Neural cell (in vitro differentiated cells): ENCODE results near the gene VAT1L. TPM values are rescaled to one million over a fixed set of nuclear protein-coding genes. Genes with fewer than 3 reads are reported as not detected.

ENCODE experiments used
- H2AFZ ChIP-seq: fragments of 200-600, 300-800 bp; sonication (generic), shearing (Covaris generic); 2 replicates; pipeline ENCODE4 v1.6.0; 2014; ENCODE audit warnings: low read depth, mild to moderate bottlenecking, antibody characterized with exemption, low read length, moderate library complexity
- H3F3A ChIP-seq: fragments of 200-600 bp; shearing (Covaris generic); 2 replicates; pipeline ENCODE4 v1.6.1; 2016; ENCODE audit warnings: mild to moderate bottlenecking, moderate library complexity, mixed read lengths, antibody characterized with exemption, low read length; ENCODE audit not compliant: insufficient read depth, poor library complexity, severe bottlenecking
- H3K27ac ChIP-seq: fragments of 200-600, 300-800 bp; sonication (generic), shearing (Covaris generic); 2 replicates; pipeline ENCODE4 v1.5.1; 2014; ENCODE audit warnings: mild to moderate bottlenecking, low read length, moderate library complexity
- H3K27me3 ChIP-seq: fragments of 300-800, 200-600 bp; sonication (generic), shearing (Covaris generic); 2 replicates; pipeline ENCODE4 v1.6.0; 2014; ENCODE audit warnings: mild to moderate bottlenecking, low read depth, low read length, moderate library complexity; ENCODE audit not compliant: insufficient read depth
- H3K36me3 ChIP-seq: fragments of 300-800, 200-600 bp; sonication (generic), shearing (Covaris generic); 2 replicates; pipeline ENCODE4 v1.5.1; 2014; ENCODE audit warnings: mild to moderate bottlenecking, antibody characterized with exemption, low read length, moderate library complexity; ENCODE audit not compliant: insufficient read depth
- H3K4me2 ChIP-seq: fragments of 300-800, 200-600 bp; sonication (generic), shearing (Covaris generic); 2 replicates; pipeline ENCODE4 v1.6.0; 2014; ENCODE audit warnings: mild to moderate bottlenecking, low read length
- H3K4me3 ChIP-seq: fragments of 300-800, 200-600 bp; sonication (generic), shearing (Covaris generic); 2 replicates; pipeline ENCODE4 v1.5.1; 2014; ENCODE audit warnings: mild to moderate bottlenecking, low read length, moderate library complexity
- H3K79me2 ChIP-seq: fragments of 200-600 bp; shearing (Covaris generic); replicated peaks from 2 replicates; pipeline ENCODE4 v1.6.0; 2014; ENCODE audit warnings: mild to moderate bottlenecking, low read length, moderate library complexity; ENCODE audit not compliant: insufficient read depth
- H3K9ac ChIP-seq: fragments of 300-800, 200-600 bp; sonication (generic), shearing (Covaris generic); 2 replicates; pipeline ENCODE4 v1.6.1; 2016; ENCODE audit warnings: mild to moderate bottlenecking, low read length, mixed read lengths
- H3K9me2 ChIP-seq: fragments of 200-600 bp; shearing (Covaris generic); 2 replicates; pipeline ENCODE4 v1.6.1; 2016; ENCODE audit warnings: mild to moderate bottlenecking, low read length, mixed read lengths; ENCODE audit not compliant: insufficient read depth
- H3K9me3 ChIP-seq: fragments of 200-600, 300-800 bp; sonication (generic), shearing (Covaris generic); 2 replicates; pipeline ENCODE4 v1.6.1; 2016; ENCODE audit warnings: mild to moderate bottlenecking, mixed run types, low read length, moderate library complexity, mixed read lengths
- H4K20me1 ChIP-seq: fragments of 200-600 bp; shearing (Covaris generic); 2 replicates; pipeline ENCODE4 v1.6.1; 2016; ENCODE audit warnings: mild to moderate bottlenecking, mixed run types; ENCODE audit not compliant: insufficient read depth
- EP300 ChIP-seq: fragments of 450-650 bp; conservative IDR thresholded peaks from 2 replicates; pipeline ENCODE4 v1.6.1; 2014; ENCODE audit warnings: antibody characterized with exemption, mild to moderate bottlenecking, moderate library complexity; ENCODE audit not compliant: poor library complexity, severe bottlenecking
- EZH2 ChIP-seq: fragments of 200-600, 300-800 bp; shearing (Covaris generic), sonication (generic); IDR thresholded peaks from 2 replicates; pipeline ENCODE4 v1.6.1; 2014; ENCODE audit warnings: antibody characterized with exemption, low read length, borderline replicate concordance, mild to moderate bottlenecking; ENCODE audit not compliant: insufficient read depth, poor library complexity, severe bottlenecking
- MXI1 ChIP-seq: fragments of 450-650 bp; conservative IDR thresholded peaks from 2 replicates; pipeline ENCODE4 v1.6.1; 2014; ENCODE audit warnings: antibody characterized with exemption, mild to moderate bottlenecking; ENCODE audit not compliant: poor library complexity, severe bottlenecking
- POLR2AphosphoS5 ChIP-seq: IDR thresholded peaks from 2 replicates; pipeline ENCODE4 v1.6.1; 2012
- RAD21 ChIP-seq: fragments of 450-650 bp; conservative IDR thresholded peaks from 2 replicates; pipeline ENCODE4 v1.6.1; 2014; ENCODE audit warnings: antibody characterized with exemption, mild to moderate bottlenecking, moderate library complexity
- SMC3 ChIP-seq: fragments of 450-650 bp; conservative IDR thresholded peaks from 2 replicates; pipeline ENCODE4 v1.6.1; 2014; ENCODE audit warnings: antibody characterized with exemption, mild to moderate bottlenecking, moderate library complexity; ENCODE audit not compliant: poor library complexity
- TAF1 ChIP-seq: IDR thresholded peaks from 2 replicates; pipeline ENCODE4 v1.6.1; 2012; ENCODE audit warnings: low read depth
- polyA plus RNA-seq: library from polyadenylated mRNA; depleted of rRNA; stranded (reverse); fragments of >200 nt; gene quantifications from 2 replicates; pipeline ENCODE4 v1.2.3, GENCODE V29; 2014
- TF ChIP-seq, protein P1 (sequence below): fragments of 450-650 bp; IDR thresholded peaks from 2 replicates; pipeline ENCODE4 v1.5.1; 2014; ENCODE audit warnings: antibody characterized with exemption, mild to moderate bottlenecking, moderate library complexity; ENCODE audit not compliant: poor library complexity, severe bottlenecking
- TF ChIP-seq, protein P2 (sequence below): IDR thresholded peaks from 2 replicates; pipeline ENCODE4 v1.6.1; 2012; ENCODE audit warnings: borderline replicate concordance

Gene VAT1L
- polyA plus RNA-seq, 1 donor from 2014 or later: 54.5 TPM

DNA sequence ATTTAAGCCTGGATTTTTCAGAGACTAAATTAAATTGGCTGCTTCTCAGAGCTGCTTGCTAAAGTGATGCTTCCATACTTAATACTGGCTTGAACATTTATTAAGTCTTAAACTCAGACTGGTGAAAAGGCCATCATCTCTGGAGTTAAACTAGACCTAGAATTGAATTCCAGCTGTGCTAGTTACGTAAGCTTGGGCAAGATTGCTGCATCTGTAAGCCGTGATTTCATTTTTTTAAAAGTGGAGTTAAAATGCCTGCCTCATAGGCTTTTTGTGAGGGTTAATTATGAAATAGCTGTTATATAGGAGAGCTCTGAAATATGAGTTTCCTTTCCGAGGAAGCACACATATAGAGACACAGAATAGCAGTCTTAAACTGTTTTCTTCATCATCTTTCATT lies 84.7 kb downstream of the VAT1L start:
- Histone ChIP-seq H3K27ac (no peak overlapping the region), H3F3A (no peaks in the 10 kb centered on the region), H3K36me3 (no peaks in the 10 kb centered on the region), H3K27me3 (no peaks in the 10 kb centered on the region), H3K9me3 (no peaks in the 10 kb centered on the region), H3K4me2 (no peak overlapping the region), H2AFZ (no peak overlapping the region), H3K9me2 (no peaks in the 10 kb centered on the region), H3K4me3 (no peak overlapping the region), H3K9ac (no peak overlapping the region), H4K20me1 (no peaks in the 10 kb centered on the region), H3K79me2 (no peaks in the 10 kb centered on the region)
- no peak for TF ChIP-seq SMC3
- TF ChIP-seq, protein P1, sequence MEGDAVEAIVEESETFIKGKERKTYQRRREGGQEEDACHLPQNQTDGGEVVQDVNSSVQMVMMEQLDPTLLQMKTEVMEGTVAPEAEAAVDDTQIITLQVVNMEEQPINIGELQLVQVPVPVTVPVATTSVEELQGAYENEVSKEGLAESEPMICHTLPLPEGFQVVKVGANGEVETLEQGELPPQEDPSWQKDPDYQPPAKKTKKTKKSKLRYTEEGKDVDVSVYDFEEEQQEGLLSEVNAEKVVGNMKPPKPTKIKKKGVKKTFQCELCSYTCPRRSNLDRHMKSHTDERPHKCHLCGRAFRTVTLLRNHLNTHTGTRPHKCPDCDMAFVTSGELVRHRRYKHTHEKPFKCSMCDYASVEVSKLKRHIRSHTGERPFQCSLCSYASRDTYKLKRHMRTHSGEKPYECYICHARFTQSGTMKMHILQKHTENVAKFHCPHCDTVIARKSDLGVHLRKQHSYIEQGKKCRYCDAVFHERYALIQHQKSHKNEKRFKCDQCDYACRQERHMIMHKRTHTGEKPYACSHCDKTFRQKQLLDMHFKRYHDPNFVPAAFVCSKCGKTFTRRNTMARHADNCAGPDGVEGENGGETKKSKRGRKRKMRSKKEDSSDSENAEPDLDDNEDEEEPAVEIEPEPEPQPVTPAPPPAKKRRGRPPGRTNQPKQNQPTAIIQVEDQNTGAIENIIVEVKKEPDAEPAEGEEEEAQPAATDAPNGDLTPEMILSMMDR: no peak
- no peak for TF ChIP-seq RAD21
- TF ChIP-seq TAF1: no peak
- TF ChIP-seq EP300: no peak
- TF ChIP-seq, protein P2, sequence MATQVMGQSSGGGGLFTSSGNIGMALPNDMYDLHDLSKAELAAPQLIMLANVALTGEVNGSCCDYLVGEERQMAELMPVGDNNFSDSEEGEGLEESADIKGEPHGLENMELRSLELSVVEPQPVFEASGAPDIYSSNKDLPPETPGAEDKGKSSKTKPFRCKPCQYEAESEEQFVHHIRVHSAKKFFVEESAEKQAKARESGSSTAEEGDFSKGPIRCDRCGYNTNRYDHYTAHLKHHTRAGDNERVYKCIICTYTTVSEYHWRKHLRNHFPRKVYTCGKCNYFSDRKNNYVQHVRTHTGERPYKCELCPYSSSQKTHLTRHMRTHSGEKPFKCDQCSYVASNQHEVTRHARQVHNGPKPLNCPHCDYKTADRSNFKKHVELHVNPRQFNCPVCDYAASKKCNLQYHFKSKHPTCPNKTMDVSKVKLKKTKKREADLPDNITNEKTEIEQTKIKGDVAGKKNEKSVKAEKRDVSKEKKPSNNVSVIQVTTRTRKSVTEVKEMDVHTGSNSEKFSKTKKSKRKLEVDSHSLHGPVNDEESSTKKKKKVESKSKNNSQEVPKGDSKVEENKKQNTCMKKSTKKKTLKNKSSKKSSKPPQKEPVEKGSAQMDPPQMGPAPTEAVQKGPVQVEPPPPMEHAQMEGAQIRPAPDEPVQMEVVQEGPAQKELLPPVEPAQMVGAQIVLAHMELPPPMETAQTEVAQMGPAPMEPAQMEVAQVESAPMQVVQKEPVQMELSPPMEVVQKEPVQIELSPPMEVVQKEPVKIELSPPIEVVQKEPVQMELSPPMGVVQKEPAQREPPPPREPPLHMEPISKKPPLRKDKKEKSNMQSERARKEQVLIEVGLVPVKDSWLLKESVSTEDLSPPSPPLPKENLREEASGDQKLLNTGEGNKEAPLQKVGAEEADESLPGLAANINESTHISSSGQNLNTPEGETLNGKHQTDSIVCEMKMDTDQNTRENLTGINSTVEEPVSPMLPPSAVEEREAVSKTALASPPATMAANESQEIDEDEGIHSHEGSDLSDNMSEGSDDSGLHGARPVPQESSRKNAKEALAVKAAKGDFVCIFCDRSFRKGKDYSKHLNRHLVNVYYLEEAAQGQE: no peak
- TF ChIP-seq EZH2: no peak
- TF ChIP-seq POLR2AphosphoS5: no peak
- TF ChIP-seq MXI1: no peak

DNA sequence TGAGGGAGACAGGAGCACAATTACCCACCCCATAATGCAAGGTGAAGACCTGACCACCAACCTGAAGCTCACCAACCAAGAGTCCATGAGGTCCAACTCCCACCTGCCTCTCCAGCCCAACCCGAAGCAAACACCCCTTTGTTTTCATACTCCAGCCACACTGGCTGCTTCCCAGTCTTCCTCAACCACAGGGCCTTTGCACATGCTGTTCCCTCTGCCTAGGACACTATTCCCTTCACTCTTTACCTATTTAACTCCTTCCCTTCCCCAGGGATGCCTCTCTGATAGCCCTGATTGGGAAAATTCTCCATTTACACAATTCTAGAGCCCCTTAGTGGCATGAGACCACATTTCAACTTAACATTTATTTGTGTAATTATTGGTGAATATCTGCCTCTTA lies 86.0 kb downstream of the VAT1L start:
- H3F3A ChIP-seq: no peaks in the 10 kb centered on the region
- no peak overlapping the region for H3K4me2 ChIP-seq
- H3K9me3 ChIP-seq: no peaks in the 10 kb centered on the region
- TF ChIP-seq POLR2AphosphoS5: no peak
- TF ChIP-seq, protein P1: no peak
- no peak for TF ChIP-seq RAD21
- no peak for TF ChIP-seq EP300
- no peak for TF ChIP-seq MXI1
- TF ChIP-seq, protein P2: no peak
- TF ChIP-seq EZH2: no peak
- TF ChIP-seq TAF1: no peak
- TF ChIP-seq SMC3: no peak
- no peak overlapping the region for H3K27ac ChIP-seq
- no peaks in the 10 kb centered on the region for H3K79me2 ChIP-seq
- H3K9ac ChIP-seq: no peak overlapping the region
- no peaks in the 10 kb centered on the region for H3K9me2 ChIP-seq
- H3K27me3 ChIP-seq: no peaks in the 10 kb centered on the region
- no peak overlapping the region for H2AFZ ChIP-seq
- H3K36me3 ChIP-seq: no peaks in the 10 kb centered on the region
- no peak overlapping the region for H3K4me3 ChIP-seq
- H4K20me1 ChIP-seq: no peaks in the 10 kb centered on the region
